ENCODE data around the gene SYNCRIP. TPM values are rescaled to one million over a fixed set of nuclear protein-coding genes. Genes with fewer than 3 reads are reported as not detected.
A peak's percentile ranks its signal among the peaks of the same experiment; 100 is the strongest.

Gene SYNCRIP
- total and polyA plus RNA-seq, 2 of the 13 experiments (the other 11 are each of a cell fraction or from before 2014, with no cell fraction given) = 8.1 to 112 TPM

DNA sequence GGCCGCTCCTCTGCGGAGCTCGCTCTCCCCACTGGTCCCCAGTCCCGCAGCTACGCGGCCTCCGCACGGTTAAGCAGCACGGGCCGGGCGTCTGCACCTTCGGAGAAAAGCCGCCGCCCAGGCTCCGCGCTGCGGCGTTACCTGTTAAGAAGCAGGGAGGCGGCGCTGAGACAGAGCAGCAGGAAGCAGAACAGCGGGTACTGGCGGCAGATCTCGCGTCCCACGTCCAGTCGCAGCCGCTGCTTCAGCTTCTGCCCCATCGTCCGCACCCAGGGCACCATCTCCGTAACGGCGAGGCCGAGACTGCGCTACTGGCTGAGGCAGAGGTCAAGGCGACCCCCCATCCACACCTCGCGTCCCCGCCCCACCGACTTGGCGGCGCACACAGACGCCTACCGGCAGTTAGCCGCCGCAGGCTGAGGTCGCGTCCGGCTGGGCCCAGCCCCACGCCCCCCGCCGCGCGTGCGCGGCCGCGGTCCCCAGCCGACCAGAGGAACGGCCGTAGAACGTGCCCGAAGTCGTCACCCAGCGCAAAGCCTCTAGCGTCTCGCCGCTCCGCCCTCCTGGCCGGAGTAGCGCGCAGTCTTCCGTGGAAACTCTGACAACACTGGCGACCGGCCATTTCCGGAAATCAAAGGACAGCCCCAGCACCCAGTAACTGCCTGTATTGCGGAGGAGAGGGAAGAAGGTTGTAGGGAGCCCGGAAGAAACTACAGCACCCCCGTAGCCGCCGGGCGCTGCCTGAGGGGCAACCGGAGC is 49.1 kb downstream of the SYNCRIP start, which contains the start of gene SNX14 (continued):
- TF ChIP-seq, protein P1, sequence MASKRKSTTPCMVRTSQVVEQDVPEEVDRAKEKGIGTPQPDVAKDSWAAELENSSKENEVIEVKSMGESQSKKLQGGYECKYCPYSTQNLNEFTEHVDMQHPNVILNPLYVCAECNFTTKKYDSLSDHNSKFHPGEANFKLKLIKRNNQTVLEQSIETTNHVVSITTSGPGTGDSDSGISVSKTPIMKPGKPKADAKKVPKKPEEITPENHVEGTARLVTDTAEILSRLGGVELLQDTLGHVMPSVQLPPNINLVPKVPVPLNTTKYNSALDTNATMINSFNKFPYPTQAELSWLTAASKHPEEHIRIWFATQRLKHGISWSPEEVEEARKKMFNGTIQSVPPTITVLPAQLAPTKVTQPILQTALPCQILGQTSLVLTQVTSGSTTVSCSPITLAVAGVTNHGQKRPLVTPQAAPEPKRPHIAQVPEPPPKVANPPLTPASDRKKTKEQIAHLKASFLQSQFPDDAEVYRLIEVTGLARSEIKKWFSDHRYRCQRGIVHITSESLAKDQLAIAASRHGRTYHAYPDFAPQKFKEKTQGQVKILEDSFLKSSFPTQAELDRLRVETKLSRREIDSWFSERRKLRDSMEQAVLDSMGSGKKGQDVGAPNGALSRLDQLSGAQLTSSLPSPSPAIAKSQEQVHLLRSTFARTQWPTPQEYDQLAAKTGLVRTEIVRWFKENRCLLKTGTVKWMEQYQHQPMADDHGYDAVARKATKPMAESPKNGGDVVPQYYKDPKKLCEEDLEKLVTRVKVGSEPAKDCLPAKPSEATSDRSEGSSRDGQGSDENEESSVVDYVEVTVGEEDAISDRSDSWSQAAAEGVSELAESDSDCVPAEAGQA (IDR thresholded peaks at IDR 0.05; ENCODE audit: low read depth) = peak; percentile 78; the same call in 1 of the 2 replicates
- TF ChIP-seq, protein P1 (CRISPR knock-in tag; IDR thresholded peaks at IDR 0.05; ENCODE audit: borderline replicate concordance) = 0 out of 2 replicates have a peak, but pooled peaks have one; percentile 8
- TF ChIP-seq ZNF747 (CRISPR knock-in tag; IDR thresholded peaks at IDR 0.05; ENCODE audit: borderline replicate concordance) (peak; percentile 79; the same call in 1 of the 2 replicates), NRL (CRISPR knock-in tag; IDR thresholded peaks at IDR 0.05; ENCODE audit: borderline replicate concordance) (peak; percentile 8; the same call in 1 of the 2 replicates), KAT8 (CRISPR knock-in tag; IDR thresholded peaks at IDR 0.05) (peak; percentile 76), SIN3B (IDR thresholded peaks at IDR 0.05; ENCODE audit: low read length) (no peak), RBM39 (IDR thresholded peaks at IDR 0.05; ENCODE audit: low read depth, low read length, poor library complexity, severe bottlenecking) (peak; percentile 69), HES4 (CRISPR knock-in tag; IDR thresholded peaks at IDR 0.05; ENCODE audit: borderline replicate concordance) (peak; percentile 77), MYC (CRISPR knock-in tag; IDR thresholded peaks at IDR 0.05; ENCODE audit: borderline replicate concordance) (peak; percentile 13; the same call in 1 of the 2 replicates), ZNF496 (CRISPR knock-in tag; IDR thresholded peaks at IDR 0.05; ENCODE audit: insufficient replicate concordance) (no peak)
- TF ChIP-seq, protein P2, sequence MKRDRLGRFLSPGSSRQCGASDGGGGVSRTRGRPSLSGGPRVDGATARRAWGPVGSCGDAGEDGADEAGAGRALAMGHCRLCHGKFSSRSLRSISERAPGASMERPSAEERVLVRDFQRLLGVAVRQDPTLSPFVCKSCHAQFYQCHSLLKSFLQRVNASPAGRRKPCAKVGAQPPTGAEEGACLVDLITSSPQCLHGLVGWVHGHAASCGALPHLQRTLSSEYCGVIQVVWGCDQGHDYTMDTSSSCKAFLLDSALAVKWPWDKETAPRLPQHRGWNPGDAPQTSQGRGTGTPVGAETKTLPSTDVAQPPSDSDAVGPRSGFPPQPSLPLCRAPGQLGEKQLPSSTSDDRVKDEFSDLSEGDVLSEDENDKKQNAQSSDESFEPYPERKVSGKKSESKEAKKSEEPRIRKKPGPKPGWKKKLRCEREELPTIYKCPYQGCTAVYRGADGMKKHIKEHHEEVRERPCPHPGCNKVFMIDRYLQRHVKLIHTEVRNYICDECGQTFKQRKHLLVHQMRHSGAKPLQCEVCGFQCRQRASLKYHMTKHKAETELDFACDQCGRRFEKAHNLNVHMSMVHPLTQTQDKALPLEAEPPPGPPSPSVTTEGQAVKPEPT (CRISPR knock-in tag; IDR thresholded peaks at IDR 0.05; ENCODE audit: low read depth) = peak; percentile 18; the same call in 1 of the 2 replicates
- TF ChIP-seq, protein P3, sequence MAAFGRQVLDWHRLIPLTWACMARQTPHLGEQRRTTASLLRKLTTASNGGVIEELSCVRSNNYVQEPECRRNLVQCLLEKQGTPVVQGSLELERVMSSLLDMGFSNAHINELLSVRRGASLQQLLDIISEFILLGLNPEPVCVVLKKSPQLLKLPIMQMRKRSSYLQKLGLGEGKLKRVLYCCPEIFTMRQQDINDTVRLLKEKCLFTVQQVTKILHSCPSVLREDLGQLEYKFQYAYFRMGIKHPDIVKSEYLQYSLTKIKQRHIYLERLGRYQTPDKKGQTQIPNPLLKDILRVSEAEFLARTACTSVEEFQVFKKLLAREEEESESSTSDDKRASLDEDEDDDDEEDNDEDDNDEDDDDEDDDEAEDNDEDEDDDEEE (CRISPR knock-in tag; IDR thresholded peaks at IDR 0.05) = no peak
- TF ChIP-seq, protein P4, sequence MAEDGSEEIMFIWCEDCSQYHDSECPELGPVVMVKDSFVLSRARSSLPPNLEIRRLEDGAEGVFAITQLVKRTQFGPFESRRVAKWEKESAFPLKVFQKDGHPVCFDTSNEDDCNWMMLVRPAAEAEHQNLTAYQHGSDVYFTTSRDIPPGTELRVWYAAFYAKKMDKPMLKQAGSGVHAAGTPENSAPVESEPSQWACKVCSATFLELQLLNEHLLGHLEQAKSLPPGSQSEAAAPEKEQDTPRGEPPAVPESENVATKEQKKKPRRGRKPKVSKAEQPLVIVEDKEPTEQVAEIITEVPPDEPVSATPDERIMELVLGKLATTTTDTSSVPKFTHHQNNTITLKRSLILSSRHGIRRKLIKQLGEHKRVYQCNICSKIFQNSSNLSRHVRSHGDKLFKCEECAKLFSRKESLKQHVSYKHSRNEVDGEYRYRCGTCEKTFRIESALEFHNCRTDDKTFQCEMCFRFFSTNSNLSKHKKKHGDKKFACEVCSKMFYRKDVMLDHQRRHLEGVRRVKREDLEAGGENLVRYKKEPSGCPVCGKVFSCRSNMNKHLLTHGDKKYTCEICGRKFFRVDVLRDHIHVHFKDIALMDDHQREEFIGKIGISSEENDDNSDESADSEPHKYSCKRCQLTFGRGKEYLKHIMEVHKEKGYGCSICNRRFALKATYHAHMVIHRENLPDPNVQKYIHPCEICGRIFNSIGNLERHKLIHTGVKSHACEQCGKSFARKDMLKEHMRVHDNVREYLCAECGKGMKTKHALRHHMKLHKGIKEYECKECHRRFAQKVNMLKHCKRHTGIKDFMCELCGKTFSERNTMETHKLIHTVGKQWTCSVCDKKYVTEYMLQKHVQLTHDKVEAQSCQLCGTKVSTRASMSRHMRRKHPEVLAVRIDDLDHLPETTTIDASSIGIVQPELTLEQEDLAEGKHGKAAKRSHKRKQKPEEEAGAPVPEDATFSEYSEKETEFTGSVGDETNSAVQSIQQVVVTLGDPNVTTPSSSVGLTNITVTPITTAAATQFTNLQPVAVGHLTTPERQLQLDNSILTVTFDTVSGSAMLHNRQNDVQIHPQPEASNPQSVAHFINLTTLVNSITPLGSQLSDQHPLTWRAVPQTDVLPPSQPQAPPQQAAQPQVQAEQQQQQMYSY (CRISPR knock-in tag; IDR thresholded peaks at IDR 0.05) = no peak

Data from HepG2 (cell line).